HG02571 (cell line): ENCODE results near the gene HORMAD2.

Experiments used
- ATAC-seq: cut with Tn5 transposase; IDR thresholded peaks from one replicate; pipeline ENCODE4 v1.9.1; 2021; ENCODE audit warnings: mild to moderate bottlenecking, moderate library complexity; ENCODE audit not compliant: unreplicated experiment

HORMAD2 gene

DNA sequence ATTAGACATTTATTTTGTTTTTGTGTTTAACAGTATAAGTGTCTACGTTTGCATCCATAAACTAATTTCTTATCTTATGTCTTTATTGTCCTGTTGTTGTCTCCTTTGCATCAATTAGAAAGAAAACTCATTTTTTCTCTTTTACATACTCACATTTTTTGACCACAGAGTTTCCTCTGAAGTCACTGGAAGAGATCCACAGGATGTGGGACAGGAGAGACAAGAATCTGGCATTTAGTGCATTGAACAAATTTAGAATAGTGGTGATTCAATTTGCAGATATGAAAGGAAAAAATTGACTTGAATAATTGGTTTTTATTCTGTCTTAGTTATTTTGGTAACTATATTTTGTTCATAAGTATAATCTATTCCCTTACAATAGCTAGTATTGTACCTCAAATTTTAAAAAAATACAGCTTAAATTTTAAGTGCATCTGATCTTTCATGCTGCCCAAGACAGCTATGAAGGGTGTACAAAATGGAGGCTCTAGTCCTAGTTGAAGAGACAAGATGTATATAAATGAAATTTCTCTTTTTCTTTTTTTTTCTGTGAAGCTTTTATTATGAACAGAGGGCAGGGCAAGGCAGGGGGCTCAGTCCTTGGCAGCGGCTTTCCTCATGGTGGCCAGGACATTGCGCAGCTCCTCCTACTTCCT lies 24.4 kb downstream of the HORMAD2 start:
- ATAC-seq, result no peak

DNA sequence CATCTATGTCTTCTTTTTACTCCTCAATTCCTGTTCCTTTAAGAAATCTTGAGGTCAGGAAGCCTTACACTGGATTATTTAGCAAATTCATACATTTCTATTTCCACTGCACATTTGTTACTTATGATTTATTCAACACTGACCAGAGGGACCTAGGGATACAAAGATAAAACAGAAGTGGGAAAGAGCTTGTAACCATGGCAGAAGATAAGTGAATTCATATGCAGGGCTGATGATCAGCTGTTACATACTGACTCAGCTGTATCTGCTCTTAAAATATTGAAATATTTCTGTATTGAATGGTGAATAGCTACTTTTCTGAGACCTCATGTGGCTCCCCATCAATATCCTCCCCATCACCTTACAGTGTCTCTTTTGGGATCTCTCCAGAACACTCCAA lies 25.2 kb downstream of the HORMAD2 start:
- no peak for ATAC-seq

DNA sequence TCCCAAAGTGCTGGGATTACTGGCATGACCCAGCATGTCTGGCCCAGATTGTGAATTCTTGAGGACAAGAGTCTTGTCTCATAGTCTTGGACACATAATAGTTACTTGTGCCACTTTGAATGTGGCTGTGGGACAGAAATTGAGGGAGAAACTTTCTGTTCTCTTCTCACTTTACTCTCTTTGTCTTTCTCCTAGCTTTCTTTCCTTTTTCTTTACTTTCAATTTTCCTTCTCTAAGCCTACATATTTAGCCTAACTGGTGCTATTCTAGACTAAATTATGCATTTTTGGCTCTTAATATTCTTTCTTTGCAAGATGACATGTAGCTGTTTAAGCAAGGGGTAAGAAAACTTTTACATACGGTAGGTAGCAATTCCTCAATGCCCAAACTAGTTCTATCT lies 33.2 kb downstream of the HORMAD2 start:
- ATAC-seq, result no peak

DNA sequence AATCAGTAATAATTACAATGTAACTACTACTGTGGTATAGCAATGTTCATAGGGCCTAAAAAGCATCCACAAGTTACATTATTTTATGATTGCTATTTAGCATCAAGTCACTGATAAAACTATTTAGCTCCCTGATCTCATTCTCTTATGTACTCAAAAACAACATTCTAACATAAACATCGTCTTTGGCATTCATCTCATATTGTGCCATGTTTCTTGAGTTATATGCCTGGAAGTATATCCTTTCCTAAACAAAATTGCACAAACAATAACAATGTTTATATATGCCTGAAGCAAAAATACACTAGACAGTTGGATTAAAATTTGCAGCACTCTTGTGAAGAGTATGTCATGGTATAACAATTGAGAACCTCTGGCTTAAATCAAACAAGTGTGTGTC lies 34.1 kb downstream of the HORMAD2 start:
- ATAC-seq, result no peak

DNA sequence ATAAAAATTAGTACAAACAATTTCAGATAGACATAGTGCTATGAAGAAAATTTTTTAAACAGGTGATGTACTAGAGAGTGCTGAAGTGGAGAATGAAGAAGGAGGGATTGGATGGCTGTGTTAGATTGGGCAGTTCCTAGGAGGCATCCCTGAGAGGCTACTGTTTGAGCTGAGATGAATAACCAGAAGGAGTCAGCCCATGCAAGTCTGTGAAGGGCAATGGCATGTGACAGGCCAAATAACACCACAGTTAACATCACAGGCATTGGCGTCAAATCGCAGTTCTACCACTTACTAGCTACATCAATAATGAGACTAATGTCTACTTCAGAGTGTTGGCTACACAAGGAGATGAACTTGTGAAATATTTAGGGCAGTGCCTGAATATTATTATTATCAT lies 35.4 kb downstream of the HORMAD2 start:
- ATAC-seq, result no peak

DNA sequence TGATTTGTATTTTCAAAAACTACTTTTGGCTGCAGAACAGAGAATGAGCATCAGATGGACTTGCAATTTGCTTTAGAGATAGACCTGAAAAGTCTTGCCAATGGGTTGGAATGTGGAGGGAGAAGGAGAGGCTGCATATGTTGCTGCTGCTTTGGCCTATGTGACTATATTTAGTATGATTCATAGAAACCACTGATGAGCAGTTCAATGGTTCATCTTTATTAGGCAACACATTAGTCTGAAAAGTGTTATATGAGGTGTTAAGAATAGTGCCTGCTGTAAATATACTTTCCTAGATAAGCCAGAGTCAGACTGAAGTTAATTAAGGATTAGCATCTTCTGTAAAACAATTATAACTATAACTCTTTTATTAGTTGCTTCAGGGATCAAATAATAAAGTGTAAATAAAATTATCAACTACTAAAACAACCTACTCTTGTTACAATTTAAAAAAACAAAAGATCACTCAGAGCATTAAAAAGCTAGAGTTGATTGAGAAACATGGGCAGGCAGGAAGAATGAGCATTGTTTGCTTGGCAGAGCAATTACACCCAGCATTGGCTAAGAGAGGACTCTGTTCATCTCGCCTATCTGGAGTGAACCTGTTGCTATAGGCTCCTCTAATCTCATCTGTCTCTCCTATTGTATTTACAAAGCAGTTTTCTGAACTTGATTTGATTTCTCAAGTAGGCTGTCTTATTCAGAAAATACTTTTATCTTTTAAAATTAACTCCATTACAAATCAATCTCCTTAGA lies 36.3 kb downstream of the HORMAD2 start:
- ATAC-seq, result no peak

DNA sequence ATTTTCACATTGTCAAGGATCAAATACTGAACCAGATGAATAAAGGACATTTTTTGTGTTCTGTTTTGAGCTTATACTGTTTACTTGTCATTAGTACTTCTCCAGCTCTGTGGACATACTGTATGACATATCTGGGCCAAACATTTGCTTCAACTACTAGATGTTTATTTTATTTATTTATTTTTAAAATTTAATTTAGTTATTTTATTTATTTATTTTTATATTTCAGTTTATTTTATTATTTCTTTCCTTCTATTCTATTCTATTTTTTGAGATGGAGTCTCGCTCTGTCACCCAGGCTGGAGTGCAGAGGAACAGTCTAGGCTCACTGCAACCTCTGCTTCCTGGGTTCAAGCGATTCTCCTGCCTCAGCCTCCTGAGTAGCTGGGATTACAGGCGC lies 37.0 kb downstream of the HORMAD2 start:
- no peak for ATAC-seq

DNA sequence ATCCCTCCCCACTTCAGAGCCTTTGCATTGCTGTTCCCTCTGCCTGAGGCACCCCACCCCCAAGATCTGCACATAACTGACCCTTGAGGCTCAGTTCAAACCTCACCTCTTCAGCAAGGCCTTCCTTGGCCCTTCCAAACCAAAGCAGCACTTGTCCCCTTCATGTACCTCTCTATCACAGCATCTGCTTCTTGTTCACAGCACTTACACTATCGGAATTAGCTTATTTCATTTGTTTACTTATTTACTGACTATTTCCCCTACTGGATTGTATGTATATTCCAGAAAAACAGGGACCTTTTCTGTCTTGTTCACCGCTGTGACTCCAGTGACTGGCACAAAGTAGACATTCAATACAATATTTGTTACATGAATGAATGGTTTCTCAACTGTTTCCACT lies 38.0 kb downstream of the HORMAD2 start:
- no peak for ATAC-seq

DNA sequence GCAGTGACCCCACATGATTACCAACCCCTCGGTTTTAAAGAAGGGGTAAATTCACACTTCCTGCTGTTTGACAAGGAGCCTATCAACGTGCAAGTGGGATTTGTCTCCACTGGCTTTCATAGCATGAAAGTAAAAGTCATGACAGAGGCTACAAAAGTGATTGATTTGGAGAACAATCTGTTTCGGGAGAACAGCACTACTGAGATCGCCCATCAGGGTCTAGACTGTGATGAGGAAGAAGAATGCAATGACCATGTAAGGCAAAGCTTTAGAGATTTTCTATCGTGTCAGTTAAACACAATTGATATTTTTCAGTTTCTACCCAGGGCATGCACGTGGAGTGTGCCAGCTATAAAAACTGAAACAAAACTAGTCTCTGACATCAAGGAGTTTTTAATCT lies 41.7 kb downstream of the HORMAD2 start:
- ATAC-seq, result no peak

DNA sequence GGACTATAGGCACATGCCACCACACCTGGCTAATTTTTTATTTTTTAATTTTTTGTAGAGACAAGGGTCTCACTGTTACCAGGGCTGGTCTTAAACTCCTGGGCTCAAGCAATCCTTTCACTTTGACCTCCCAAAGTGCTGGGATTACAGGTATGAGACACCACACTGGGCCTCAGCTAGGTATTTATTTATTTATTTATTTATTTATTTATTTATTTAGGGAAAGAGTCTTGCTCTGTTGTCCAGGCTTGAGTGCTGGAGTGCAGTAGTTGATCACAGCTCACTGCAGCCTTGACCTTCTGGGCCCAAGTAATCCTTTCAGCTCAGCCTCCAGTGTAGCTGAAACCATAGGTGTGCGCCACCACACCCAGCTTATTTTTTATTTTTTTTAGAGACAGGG lies 43.2 kb downstream of the HORMAD2 start:
- no peak for ATAC-seq

DNA sequence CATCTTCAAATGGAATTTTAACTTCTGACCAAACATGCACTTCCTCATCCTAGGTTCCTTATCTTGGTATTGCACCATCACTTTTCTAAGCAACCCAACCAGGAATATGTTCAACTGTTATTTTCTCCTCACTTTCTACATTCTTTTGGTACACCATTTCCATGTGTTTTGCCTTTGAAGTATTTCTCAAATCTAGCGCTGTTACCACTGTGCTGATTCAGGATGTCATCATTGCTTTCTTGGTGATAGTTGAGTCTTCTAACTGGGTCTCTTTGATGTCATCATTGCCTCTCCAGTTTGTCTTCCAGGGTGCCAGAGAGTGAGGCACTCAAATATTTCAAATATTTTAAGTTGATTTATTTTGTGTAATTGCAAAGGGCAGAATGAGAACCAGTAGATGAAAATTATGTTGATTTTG lies 47.5 kb downstream of the HORMAD2 start:
- no peak for ATAC-seq

DNA sequence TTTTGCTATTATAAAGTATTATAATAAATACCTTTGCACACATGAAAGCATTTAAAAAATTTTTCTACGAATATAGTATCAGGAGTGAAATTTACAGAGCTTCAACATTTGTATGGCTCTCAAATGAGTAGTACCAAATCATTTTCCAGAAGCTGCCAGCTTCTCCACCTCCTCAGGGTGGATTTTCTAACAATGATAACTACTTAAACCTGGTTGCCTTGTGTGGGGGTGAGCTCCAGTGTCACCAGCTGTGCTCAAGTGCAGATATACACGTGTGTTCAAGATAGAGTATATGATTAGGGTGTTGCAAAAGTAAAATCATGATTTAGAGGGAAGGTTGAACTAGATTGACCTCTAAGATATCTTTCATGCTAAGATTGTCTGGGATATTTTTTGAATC lies 48.2 kb downstream of the HORMAD2 start:
- ATAC-seq, result no peak

DNA sequence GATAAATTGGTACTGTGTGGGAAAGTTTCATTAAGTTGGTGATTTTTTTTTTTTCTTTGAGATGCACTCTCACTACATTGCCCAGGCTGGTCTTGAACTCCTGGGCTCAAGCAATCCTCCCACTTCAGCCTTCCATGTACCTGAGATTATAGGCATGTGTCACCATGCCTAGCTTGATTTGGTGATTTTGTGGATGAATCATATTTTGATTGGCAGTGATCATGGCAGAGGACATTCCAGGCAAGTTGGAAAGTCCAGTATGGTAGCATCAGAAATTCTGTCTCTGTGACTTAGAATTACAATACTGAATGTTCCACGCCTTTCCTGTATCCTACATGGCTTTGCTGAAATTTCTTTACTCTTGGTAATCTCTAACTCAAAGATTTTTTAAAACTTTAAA lies 49.4 kb downstream of the HORMAD2 start:
- no peak for ATAC-seq

DNA sequence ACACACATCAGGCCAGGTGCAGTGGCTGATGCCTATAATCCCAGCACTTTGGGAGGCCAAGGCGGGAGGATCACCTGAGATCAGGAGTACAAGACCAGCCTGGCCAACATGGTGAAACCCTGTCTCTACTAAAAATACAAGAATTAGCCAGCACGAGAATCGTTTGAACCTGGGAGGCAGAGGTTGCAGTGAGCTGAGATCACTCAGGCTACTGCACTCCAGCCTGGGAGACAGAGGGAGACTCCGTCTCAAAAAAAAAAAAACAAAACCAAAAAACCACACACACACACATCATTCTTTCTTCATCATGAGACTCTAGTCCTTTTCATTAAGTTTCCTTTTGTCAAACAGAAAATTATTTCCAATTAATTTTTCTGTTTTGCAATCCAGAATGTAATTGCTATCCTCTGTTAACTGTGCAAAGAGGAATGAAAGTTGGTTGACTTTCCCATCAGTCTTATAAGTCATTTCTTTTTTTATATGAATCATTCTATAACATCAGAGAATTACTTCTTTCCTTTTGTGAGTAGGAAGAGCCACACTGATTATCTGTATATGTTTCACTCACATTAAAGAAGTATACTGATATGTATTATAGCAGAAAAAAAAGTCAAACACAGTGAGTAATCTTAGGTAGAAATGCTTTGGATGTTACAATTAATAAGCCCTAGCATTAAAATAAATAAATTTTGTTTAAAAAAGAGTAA lies 52.2 kb downstream of the HORMAD2 start:
- ATAC-seq, result no peak

DNA sequence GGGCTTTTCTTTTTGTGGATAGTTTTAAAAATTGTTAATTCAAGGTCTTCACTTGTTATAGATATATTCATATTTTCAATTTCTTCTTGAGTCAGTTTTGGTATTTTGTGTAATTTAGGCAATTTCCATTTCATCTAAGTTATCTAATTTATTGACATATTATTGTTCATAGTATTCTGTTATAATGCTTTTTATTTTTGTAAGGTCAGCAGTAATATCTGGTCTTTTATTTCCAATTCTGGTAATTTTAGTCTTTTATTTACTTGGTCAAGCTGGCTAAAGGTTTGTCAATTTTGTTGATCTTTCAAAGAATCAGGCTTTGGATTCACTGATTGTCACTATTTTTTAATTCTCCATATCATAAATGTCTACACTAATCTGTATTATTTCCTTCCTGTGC lies 60.1 kb downstream of the HORMAD2 start:
- no peak for ATAC-seq

DNA sequence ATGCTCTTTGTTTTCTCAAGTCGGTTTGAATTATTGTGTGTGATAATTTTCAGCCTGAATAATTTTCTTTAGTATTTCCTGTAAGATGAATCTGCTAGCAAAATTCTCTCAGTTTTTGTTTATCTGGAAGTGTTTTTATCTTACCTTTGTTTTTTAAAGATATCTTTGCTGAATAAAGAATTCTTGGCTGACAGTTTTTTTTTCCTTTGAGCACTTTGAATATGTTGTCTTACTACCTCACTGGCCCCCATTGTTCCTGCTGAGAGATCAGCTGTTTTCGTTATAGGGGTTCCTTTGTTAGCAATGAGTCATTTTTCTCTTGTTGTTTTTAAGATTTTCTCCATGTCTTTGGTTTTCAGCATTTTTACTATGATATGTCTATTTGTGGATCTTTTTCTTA lies 63.0 kb downstream of the HORMAD2 start:
- no peak for ATAC-seq

DNA sequence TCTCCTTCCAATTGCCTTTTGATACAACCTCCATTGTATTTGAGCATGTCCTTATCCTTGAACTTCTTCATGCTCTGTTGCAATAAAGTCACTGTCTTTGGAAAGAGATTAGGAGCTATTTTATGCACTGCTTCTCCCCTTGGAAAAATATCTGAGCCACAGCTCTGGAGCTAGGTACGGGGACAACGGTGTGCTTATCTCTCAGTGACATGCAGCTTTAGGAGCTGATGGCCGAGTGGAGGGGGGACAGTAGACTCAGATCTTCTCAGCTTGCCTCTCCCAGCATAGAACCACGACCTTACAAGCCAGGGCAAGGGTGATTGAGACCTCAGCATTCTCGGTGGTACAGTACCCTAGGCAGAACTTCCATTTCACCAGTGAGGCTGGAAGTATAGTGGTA lies 64.1 kb downstream of the HORMAD2 start:
- no peak for ATAC-seq

DNA sequence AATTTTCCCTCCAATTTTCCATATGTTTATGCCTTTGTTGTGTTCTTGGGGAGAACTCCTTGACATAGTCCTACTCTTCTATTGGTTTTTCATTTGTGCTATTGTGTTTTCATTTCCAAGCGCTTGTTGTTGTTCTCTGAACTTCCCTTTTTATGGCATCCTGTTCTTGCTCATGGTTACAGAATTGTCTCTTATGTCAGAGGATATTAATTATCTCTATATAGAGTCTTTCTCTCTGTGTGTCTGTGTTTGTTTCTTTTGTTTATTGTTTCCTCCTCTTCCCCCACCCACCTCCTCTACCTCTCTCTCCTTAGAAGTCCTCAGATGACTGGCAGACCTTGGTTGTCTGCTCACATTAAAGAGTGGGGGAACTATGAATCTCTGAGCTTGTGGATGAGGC lies 69.9 kb downstream of the HORMAD2 start:
- no peak for ATAC-seq

DNA sequence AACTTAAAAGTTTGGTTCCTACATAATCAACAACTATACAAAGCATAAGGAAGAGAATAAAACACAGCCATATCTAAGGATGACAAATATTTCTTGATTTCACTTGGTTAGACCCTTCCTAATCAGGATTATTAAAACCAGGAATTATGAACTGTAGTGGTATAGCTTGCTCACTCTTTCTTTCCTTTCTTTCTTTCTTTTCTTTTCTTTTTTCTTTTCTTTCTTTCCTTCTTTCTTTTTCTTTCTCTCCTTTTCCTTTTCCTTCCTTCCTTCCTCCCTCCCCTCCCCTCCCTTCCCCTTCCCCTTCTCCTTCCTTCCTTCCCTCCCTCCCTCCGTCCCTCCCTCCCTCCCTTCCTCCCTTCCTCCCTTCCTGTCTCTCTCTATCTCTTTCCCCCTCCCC lies 78.0 kb downstream of the HORMAD2 start:
- no peak for ATAC-seq

DNA sequence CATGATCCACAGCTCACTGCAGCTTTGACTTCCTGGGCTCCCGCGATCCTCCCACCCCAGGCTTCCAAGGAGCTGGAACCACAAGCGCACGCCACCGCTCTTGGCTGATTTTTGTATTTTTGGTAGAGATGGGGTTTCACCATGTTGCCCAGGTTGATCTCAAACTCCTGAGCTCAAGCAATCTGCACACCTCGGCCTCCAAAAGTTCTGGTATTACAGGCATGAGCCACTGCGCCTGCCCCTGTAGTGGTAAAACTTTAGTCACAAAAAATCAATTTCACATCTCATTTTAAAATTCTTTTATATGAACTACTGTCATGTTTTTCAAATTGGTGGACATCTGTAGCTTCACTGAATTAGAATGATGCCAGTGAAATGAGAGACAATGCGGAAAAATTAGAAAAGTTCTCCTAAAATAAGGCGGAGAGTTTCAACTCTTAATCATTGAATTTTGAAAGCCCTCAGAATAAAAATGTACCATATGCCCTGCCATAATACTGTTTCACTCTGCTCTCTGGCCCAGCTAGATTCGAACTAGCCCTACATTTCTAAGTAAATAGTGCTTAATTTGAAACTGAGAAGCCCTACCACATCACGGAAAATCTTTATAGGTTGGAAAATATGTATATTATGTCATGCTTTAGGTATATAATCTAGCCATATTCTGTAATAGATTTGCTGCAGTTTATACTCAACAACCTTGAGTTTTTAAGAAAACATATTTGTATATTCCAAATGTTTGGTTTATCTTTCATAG lies 78.7 kb downstream of the HORMAD2 start:
- no peak for ATAC-seq

DNA sequence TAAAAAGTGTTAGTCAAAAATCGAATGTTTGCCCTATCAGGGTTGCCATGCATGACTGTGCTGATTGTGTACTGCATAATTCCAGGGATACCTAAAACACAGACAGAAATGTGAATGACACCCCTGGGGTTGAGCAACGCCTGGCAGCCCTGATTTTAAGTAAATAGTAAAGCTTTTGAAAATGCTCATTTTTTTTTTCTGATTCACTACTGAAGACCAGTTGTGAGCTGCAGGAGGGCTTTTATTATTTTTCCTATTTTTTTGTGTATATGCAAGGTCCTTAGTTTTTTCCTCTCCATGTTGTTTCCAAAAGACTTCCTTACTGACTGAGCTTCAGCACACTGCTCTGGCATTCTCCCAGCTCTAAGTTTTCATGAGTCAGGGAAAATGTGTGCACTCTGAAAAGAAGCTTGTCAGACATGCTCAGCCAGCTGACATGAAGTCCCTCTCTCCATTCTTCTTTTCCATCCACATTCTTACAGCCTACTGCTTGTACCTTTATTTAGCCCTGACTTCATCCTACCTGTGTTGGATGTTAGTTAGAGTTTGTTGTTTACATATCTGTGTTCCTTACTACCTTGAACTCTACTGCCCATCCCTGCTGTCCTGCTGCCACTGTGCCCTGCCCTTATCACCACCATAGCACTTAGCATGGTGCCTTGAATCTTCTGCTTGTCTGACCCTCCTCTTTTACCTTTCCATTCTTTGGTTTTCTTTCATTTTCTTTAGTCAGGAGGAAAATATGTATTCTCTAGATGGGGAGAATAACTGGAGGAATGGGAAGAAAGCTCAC lies 79.5 kb downstream of the HORMAD2 start:
- ATAC-seq, result no peak
